ENCODE measurements around the gene ASB13.

- no peak for TF ChIP-seq POLR2A (IDR thresholded peaks at IDR 0.05; ENCODE audit: low read depth, low read length)
- no peak for TF ChIP-seq POLR2AphosphoS5 (IDR thresholded peaks at IDR 0.05; ENCODE audit: low read depth, low read length)
Measured at GRCh38 chr10:5649746-5650145, 16.6 kb downstream of the ASB13 start.

Measured in GM12891 (cell line).